B cell (primary cell): ENCODE measurements around the gene TDO2.

ENCODE experiments used
- CTCF ChIP-seq: fragments of 200-600 bp; IDR thresholded peaks from one replicate; pipeline ENCODE4 v1.8.0; 2022; ENCODE audit warnings: antibody characterized with exemption, mild to moderate bottlenecking
- EZH2 ChIP-seq: IDR thresholded peaks from 2 replicates; pipeline ENCODE4 v1.6.1; 2012; ENCODE audit warnings: borderline replicate concordance, low read depth, mild to moderate bottlenecking, moderate library complexity, low read length; ENCODE audit not compliant: insufficient read depth, poor library complexity, severe bottlenecking

DNA sequence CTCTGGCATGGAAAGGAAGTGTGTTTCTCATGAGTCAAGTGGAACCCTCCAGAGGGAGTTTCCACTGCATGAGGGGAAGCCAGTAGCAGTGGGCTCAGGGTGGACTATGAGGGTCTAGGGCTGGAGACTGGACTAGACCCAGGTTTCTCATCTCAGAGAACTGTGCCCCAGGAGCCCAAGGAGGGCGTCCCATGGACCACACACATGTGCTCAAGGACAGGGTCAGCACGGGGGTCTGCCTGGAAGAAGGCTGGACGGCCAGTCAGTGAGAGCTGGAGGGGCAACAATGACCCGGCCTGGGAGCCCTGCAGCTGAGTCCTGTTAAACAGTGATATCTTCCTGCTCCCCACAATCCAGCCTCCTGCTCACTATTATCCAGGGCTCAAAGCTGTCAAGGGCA is 55.9 kb downstream of the TDO2 start:
- TF ChIP-seq CTCF (no peak), EZH2 (no peak)
